ENCODE measurements around the gene SGF29. TPM values are rescaled to one million over a fixed set of nuclear protein-coding genes. Genes with fewer than 3 reads are reported as not detected.
"Not testable (repeated sequence)": the region's sequence is repeated elsewhere in the genome, so short reads cannot be mapped to it uniquely, and the experiment has no call there.

The SGF29 gene
- total RNA-seq, 1 donor from 2014 or later: 19.8 TPM

- Histone ChIP-seq H3K27ac (ENCODE audit: low read depth, low read length) (peak within 1 kb of the TSS; percentile 44), H3K4me1 (ENCODE audit: control insufficient read depth in 3 of 3, insufficient read depth in 3 of 3, low read length in 3 of 3) (peaks cover 12 to 16% (median 13%) of the 10 kb centered on the region in 3 donors), H3K27me3 (ENCODE audit: control insufficient read depth in 3 of 3, insufficient read depth in 3 of 3, low read length in 3 of 3) (no peaks in the 10 kb centered on the region), H3K36me3 (ENCODE audit: control insufficient read depth in 3 of 3, insufficient read depth in 3 of 3, low read length in 3 of 3) (peaks cover 0 to 6% (median 3%) of the 10 kb centered on the region in 3 donors), H3K9ac (ENCODE audit: low read depth in 1 of 3, low read length in 3 of 3) (peak within 1 kb of the TSS; percentile 65 to 71 (median 67)), H3K9me3 (ENCODE audit: control insufficient read depth in 3 of 3, low read length in 3 of 3) (no peaks in the 10 kb centered on the region), H3K4me3 (ENCODE audit: low read length in 3 of 3) (peak within 1 kb of the TSS; percentile 66 to 74 (median 67))
Observed at GRCh38 chr16:28609631-28610594, 56.2 kb downstream of the SGF29 start, which contains the start of gene SULT1A1. Gene SULT1A1 (minus strand): TSS chr16:28610044. CDS start chr16:28608855, 1,189 bp downstream.

GRCh38 chr16:28610595-28611191, 57.0 kb downstream of the SGF29 start:
- peaks cover 0 to 6% (median 3%) of the 10 kb centered on the region in 3 donors for H3K36me3 ChIP-seq (ENCODE audit: control insufficient read depth in 3 of 3, insufficient read depth in 3 of 3, low read length in 3 of 3)
- H3K4me3 ChIP-seq (ENCODE audit: low read length in 3 of 3): no peak overlapping the region
- peaks cover 12 to 16% (median 13%) of the 10 kb centered on the region in 3 donors for H3K4me1 ChIP-seq (ENCODE audit: control insufficient read depth in 3 of 3, insufficient read depth in 3 of 3, low read length in 3 of 3)
- H3K9ac ChIP-seq (ENCODE audit: low read depth in 1 of 3, low read length in 3 of 3): peak overlapping the region in 1 of 3 donors; percentile 33
- H3K27ac ChIP-seq (ENCODE audit: low read depth, low read length): peak overlapping the region; percentile 23
- H3K27me3 ChIP-seq (ENCODE audit: control insufficient read depth in 3 of 3, insufficient read depth in 3 of 3, low read length in 3 of 3): no peaks in the 10 kb centered on the region
- no peaks in the 10 kb centered on the region for H3K9me3 ChIP-seq (ENCODE audit: control insufficient read depth in 3 of 3, low read length in 3 of 3)

GRCh38 chr16:28612359-28613280, 58.9 kb downstream of the SGF29 start:
- peaks cover 12 to 16% (median 13%) of the 10 kb centered on the region in 3 donors for H3K4me1 ChIP-seq (ENCODE audit: control insufficient read depth in 3 of 3, insufficient read depth in 3 of 3, low read length in 3 of 3)
- not testable (repeated sequence) for H3K27me3 ChIP-seq (ENCODE audit: control insufficient read depth in 3 of 3, insufficient read depth in 3 of 3, low read length in 3 of 3); H3K4me3 ChIP-seq (ENCODE audit: low read length in 3 of 3); H3K9ac ChIP-seq (ENCODE audit: low read depth in 1 of 3, low read length in 3 of 3); H3K9me3 ChIP-seq (ENCODE audit: control insufficient read depth in 3 of 3, low read length in 3 of 3); H3K27ac ChIP-seq (ENCODE audit: low read depth, low read length); H3K36me3 ChIP-seq (ENCODE audit: control insufficient read depth in 3 of 3, insufficient read depth in 3 of 3, low read length in 3 of 3)

- not testable (repeated sequence) for H3K36me3 ChIP-seq (ENCODE audit: control insufficient read depth in 3 of 3, insufficient read depth in 3 of 3, low read length in 3 of 3); H3K27ac ChIP-seq (ENCODE audit: low read depth, low read length); H3K27me3 ChIP-seq (ENCODE audit: control insufficient read depth in 3 of 3, insufficient read depth in 3 of 3, low read length in 3 of 3); H3K9ac ChIP-seq (ENCODE audit: low read depth in 1 of 3, low read length in 3 of 3); H3K9me3 ChIP-seq (ENCODE audit: control insufficient read depth in 3 of 3, low read length in 3 of 3); H3K4me3 ChIP-seq (ENCODE audit: low read length in 3 of 3)
- peaks cover 12 to 16% (median 13%) of the 10 kb centered on the region in 3 donors for H3K4me1 ChIP-seq (ENCODE audit: control insufficient read depth in 3 of 3, insufficient read depth in 3 of 3, low read length in 3 of 3)
Observed at GRCh38 chr16:28613912-28614311, 60.2 kb downstream of the SGF29 start.

GRCh38 chr16:28614561-28614960, 60.8 kb downstream of the SGF29 start:
- H3K36me3 ChIP-seq (ENCODE audit: control insufficient read depth in 3 of 3, insufficient read depth in 3 of 3, low read length in 3 of 3); H3K4me3 ChIP-seq (ENCODE audit: low read length in 3 of 3); H3K9me3 ChIP-seq (ENCODE audit: control insufficient read depth in 3 of 3, low read length in 3 of 3); H3K9ac ChIP-seq (ENCODE audit: low read depth in 1 of 3, low read length in 3 of 3); H3K4me1 ChIP-seq (ENCODE audit: control insufficient read depth in 3 of 3, insufficient read depth in 3 of 3, low read length in 3 of 3); H3K27ac ChIP-seq (ENCODE audit: low read depth, low read length); H3K27me3 ChIP-seq (ENCODE audit: control insufficient read depth in 3 of 3, insufficient read depth in 3 of 3, low read length in 3 of 3): not testable (repeated sequence)

GRCh38 chr16:28615486-28616223, 61.9 kb downstream of the SGF29 start:
- H3K9ac ChIP-seq (ENCODE audit: low read depth in 1 of 3, low read length in 3 of 3); H3K4me3 ChIP-seq (ENCODE audit: low read length in 3 of 3); H3K27me3 ChIP-seq (ENCODE audit: control insufficient read depth in 3 of 3, insufficient read depth in 3 of 3, low read length in 3 of 3); H3K9me3 ChIP-seq (ENCODE audit: control insufficient read depth in 3 of 3, low read length in 3 of 3); H3K4me1 ChIP-seq (ENCODE audit: control insufficient read depth in 3 of 3, insufficient read depth in 3 of 3, low read length in 3 of 3); H3K27ac ChIP-seq (ENCODE audit: low read depth, low read length); H3K36me3 ChIP-seq (ENCODE audit: control insufficient read depth in 3 of 3, insufficient read depth in 3 of 3, low read length in 3 of 3): not testable (repeated sequence)

GRCh38 chr16:28616224-28616577, 62.5 kb downstream of the SGF29 start:
- not testable (repeated sequence) for H3K4me1 ChIP-seq (ENCODE audit: control insufficient read depth in 3 of 3, insufficient read depth in 3 of 3, low read length in 3 of 3); H3K27ac ChIP-seq (ENCODE audit: low read depth, low read length); H3K4me3 ChIP-seq (ENCODE audit: low read length in 3 of 3); H3K9me3 ChIP-seq (ENCODE audit: control insufficient read depth in 3 of 3, low read length in 3 of 3); H3K36me3 ChIP-seq (ENCODE audit: control insufficient read depth in 3 of 3, insufficient read depth in 3 of 3, low read length in 3 of 3); H3K27me3 ChIP-seq (ENCODE audit: control insufficient read depth in 3 of 3, insufficient read depth in 3 of 3, low read length in 3 of 3); H3K9ac ChIP-seq (ENCODE audit: low read depth in 1 of 3, low read length in 3 of 3)

GRCh38 chr16:28616636-28617035, 62.9 kb downstream of the SGF29 start:
- no peaks in the 10 kb centered on the region for H3K9me3 ChIP-seq (ENCODE audit: control insufficient read depth in 3 of 3, low read length in 3 of 3)
- H3K27ac ChIP-seq (ENCODE audit: low read depth, low read length): no peak overlapping the region
- H3K4me1 ChIP-seq (ENCODE audit: control insufficient read depth in 3 of 3, insufficient read depth in 3 of 3, low read length in 3 of 3): no peaks in the 10 kb centered on the region
- no peaks in the 10 kb centered on the region for H3K36me3 ChIP-seq (ENCODE audit: control insufficient read depth in 3 of 3, insufficient read depth in 3 of 3, low read length in 3 of 3)
- H3K27me3 ChIP-seq (ENCODE audit: control insufficient read depth in 3 of 3, insufficient read depth in 3 of 3, low read length in 3 of 3): no peaks in the 10 kb centered on the region
- H3K9ac ChIP-seq (ENCODE audit: low read depth in 1 of 3, low read length in 3 of 3): no peak overlapping the region
- no peak overlapping the region for H3K4me3 ChIP-seq (ENCODE audit: low read length in 3 of 3)

- H3K27ac ChIP-seq (ENCODE audit: low read depth, low read length): no peak overlapping the region
- H3K27me3 ChIP-seq (ENCODE audit: control insufficient read depth in 3 of 3, insufficient read depth in 3 of 3, low read length in 3 of 3): no peaks in the 10 kb centered on the region
- H3K9ac ChIP-seq (ENCODE audit: low read depth in 1 of 3, low read length in 3 of 3): no peak overlapping the region
- H3K4me1 ChIP-seq (ENCODE audit: control insufficient read depth in 3 of 3, insufficient read depth in 3 of 3, low read length in 3 of 3): no peaks in the 10 kb centered on the region
- no peaks in the 10 kb centered on the region for H3K9me3 ChIP-seq (ENCODE audit: control insufficient read depth in 3 of 3, low read length in 3 of 3)
- no peak overlapping the region for H3K4me3 ChIP-seq (ENCODE audit: low read length in 3 of 3)
- H3K36me3 ChIP-seq (ENCODE audit: control insufficient read depth in 3 of 3, insufficient read depth in 3 of 3, low read length in 3 of 3): no peaks in the 10 kb centered on the region
Observed at GRCh38 chr16:28617874-28618273, 64.2 kb downstream of the SGF29 start.

Data from skeletal muscle tissue (tissue), 4 donors.